Left colon (tissue), 2 donors: ENCODE results near the gene NNMT. TPM values are rescaled to one million over a fixed set of nuclear protein-coding genes. Genes with fewer than 3 reads are reported as not detected.

Experiments
- ATAC-seq: fragments of 200-7000 bp; cut with Tn5 transposase; one replicate; pipeline ENCODE4 v1.9.1; 2020; ENCODE audit warnings: mild to moderate bottlenecking, moderate library complexity
- DNase-seq, 2 donors: peaks; one replicate each; pipeline ENCODE4 v3.0.0-alpha.2; 2020
- intact Hi-C, 2 donors: fragments of 100-400 bp; cut with DNase I in 1 of 2; cut with micrococcal nuclease in 1 of 2; formaldehyde crosslinking; loops; one replicate each; pipeline versions ENCODE4 v1.11.2 to v1.14.0; 2022; cut with DNase I, micrococcal nuclease
- total RNA-seq, 2 donors: library from RNA; stranded (reverse); fragmentation: NEBNext Ultra II Directional; extraction: Animal tissue kit (Norgen Biotek cat#: 25700); gene quantifications; one replicate each; pipeline ENCODE4 v1.2.1, GENCODE V29; 2021
- donor health status: DM: no; HTN: no; CAD: no.
- donor health status: DM: yes; HTN: yes; CAD: no.

NNMT gene
- total RNA-seq, 2 donors from 2014 or later = 27.2 to 42.2 TPM

DNA sequence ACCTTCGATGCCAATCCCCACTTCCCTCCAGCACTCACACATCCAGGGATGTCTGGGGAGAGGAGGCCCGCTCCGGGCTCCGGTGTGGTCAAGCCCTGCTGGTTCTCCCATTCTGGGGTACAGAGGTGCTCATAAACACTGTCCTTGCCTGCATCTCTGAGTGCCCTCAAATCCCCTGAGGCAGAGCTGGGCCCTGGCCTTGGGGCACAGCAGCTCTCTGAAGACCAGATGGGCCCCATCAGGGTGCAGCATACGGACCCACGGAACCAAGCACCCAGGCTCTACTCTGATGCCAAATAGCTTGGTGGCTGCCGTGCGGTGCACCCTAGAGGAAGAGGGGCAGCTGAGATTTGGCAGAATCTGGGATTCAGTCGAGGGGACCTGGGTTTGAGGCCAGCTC lies 35.7 kb upstream of the NNMT start:
- intact Hi-C loops = loop anchor here (5.0 to 10.0 kb wide), 4 partner anchors 223 to 366 kb away; no protein-coding TSS in a partner anchor
- no peak for DNase-seq
- ATAC-seq = no peak

DNA sequence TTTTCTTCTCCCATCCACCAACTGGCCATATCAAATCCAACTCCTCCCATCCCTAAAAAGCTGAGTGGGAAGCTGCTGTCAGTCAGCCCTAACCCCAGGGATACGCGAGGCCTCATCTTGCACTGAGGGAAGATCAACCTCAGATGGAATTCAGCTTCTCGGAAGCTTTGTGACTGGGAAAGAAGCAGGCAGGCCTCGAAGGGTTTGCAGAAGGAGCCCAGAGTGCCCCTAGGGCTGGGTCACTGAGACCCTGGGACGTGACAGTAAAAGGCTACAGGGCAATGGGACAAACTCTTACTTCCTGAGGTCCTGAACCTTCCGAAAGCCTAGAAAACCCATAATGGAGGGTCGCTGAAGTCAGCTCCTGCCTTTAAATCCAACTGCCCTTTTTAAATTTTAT lies 34.4 kb upstream of the NNMT start:
- intact Hi-C loops = loop anchor here (5.0 to 10.0 kb wide), 4 partner anchors 224 to 367 kb away; no protein-coding TSS in a partner anchor
- ATAC-seq (no peak), DNase-seq (no peak)

DNA sequence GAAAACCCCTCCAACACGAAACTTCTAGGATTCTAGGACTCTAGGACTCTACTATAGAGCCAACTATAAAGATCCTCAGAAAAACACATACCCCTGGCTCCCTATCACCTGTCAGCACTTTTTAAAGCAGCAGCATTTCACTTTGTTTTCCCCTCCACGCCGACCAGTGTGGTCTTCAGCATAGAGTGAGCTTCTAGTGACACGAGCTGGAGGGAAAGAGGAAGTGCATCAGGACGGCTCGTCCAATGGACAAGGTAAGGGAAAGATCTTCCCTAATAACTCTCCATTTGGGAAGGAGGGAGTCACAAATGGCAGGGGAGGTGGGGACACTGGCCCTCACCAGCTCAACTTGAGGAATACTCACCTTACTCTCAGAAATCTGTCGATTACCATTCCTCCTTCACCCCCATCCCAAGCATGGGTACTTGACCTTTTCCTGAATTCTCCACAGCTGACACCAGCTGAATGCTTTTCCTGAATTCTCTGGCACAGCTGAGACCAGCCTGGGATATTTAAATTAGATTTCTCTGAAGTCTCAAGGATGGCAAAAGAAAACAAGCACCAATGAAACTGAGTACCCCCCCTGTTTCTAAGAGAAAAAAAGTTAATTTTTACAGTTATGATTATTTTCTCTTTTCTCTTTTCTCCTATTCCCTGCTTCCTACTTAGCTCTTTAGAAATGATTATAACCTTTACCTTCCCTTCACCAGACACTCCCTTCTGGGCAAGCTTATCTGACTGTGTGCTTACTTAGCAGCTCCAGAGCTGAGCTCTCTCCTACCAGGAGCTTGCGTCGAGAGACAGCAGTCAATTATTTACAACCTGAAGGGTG lies 33.3 kb upstream of the NNMT start:
- intact Hi-C loops = loop anchor here (5.0 to 10.0 kb wide), 4 partner anchors 226 to 368 kb away; no protein-coding TSS in a partner anchor
- peak; percentile 82 for ATAC-seq
- no peak for DNase-seq

DNA sequence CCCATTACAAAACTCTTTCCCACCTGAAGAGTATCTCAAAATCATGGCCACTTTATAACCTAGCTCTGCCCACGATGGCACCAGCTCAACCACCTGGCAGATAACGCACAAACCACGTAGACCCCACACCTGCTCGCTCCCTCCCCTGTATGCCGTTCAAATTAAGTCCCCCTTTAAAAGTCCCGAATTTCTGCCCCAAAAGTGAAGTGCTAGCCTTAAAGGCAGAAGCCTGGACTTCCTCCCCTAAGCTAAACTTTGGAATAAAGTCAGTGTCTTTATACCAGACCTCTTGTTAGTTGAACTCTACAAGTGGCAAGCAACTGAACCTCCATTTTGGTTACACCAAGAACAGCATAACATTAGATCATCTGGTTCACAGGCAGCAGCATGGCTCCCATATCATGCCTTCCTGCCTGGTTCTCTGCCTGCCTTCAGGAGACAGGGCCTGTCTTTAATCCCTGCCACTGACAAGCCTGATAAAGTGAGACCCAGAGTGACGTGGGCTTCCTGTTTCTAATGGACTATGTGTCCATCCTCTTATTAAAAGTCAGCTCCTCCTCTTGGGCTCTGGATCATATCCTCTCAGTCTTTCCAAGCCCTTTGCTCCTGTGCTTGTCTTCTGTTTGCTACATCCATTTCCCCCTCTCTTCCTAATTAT lies 32.6 kb upstream of the NNMT start:
- intact Hi-C loops = loop anchor here (5.0 to 10.0 kb wide), 4 partner anchors 226 to 369 kb away; no protein-coding TSS in a partner anchor
- DNase-seq (no peak), ATAC-seq (no peak)

- intact Hi-C loops = loop anchor here (5.0 to 10.0 kb wide), 4 partner anchors 227 to 370 kb away; no protein-coding TSS in a partner anchor
- DNase-seq (no peak), ATAC-seq (no peak)
These were observed 31.8 kb upstream of the NNMT start for GRCh38 chr11:114264381-114264780.

- intact Hi-C loops = loop anchor here in 1 of 2 donors (10.0 kb wide), 1 partner anchor 370 kb away; no protein-coding TSS in a partner anchor
These were observed 30.9 kb upstream of the NNMT start for GRCh38 chr11:114265122-114265878.

GRCh38 chr11:114269498-114269897 lies 26.7 kb upstream of the NNMT start:
- intact Hi-C loops = loop anchor here in 1 of 2 donors (10.0 kb wide), 1 partner anchor 375 kb away; no protein-coding TSS in a partner anchor
- DNase-seq (no peak), ATAC-seq (no peak)

More at GRCh38 chr11:114265122-114265878, 30.9 kb upstream of the NNMT start:
- ATAC-seq (no peak), DNase-seq (no peak)

GRCh38 chr11:114270531-114271270 lies 25.5 kb upstream of the NNMT start:
- DNase-seq = no peak
- intact Hi-C loops = no loop called here
- ATAC-seq = no peak

- intact Hi-C loops = no loop called here
- ATAC-seq = no peak
- DNase-seq = no peak
These were observed 24.9 kb upstream of the NNMT start for GRCh38 chr11:114271316-114271715.

GRCh38 chr11:114272311-114272710 lies 23.9 kb upstream of the NNMT start:
- intact Hi-C loops = no loop called here
- DNase-seq (no peak), ATAC-seq (no peak)

DNA sequence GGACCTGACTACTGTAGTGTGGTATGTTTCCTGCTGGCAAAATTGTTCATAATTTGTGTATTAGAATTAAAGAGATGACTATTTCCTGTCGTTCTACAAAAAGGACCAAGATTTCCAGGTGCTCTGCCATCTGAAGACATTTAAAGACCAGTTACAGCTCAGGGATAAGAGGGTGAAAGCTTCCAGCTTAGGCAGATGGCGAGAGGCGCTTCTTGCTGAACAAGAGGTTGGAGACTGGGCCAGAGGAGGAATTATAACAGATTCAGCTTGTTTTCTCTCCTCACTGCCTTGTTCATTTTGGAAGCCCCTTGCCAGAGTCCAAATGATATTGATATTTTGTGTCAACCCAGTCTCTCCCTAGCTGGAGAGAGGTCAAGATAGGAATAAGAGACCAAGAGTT lies 23.1 kb upstream of the NNMT start:
- ATAC-seq (no peak), DNase-seq (no peak)
- intact Hi-C loops = no loop called here

DNA sequence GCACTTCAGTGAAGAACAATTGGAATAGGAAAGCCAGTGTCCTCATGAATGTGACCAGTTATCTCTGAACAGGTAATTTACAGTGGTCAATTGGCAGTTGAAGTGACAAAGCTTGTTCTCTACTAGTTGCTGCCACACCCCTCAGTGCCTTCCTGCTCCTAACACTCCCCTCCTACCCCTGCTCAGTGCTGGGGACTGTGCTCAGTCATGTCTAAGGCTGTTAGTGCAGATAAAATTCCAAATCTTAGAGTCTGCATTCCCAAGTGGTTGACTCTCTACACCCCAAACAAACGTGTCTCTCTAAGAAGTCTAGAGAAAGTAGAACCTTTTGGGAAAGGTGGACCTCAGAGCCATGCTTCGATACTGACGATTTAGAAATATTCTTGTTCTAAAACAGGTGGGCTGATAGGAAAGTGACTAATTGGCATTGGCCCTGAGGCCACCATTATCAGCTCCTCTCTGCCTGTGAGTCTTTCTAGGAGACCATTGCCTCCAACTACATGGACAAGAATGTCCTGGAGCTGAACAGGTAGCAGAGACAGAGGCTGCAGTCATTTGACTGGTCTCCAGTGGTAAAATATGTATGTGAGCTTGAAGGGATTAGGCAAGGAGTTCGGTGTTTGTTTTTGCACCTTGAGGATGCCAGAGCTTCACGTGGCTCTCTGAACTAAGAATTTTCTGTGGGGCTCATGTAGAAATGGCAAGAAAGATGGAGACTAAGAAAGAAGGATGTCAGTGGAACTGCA lies 22.1 kb upstream of the NNMT start:
- intact Hi-C loops = no loop called here
- DNase-seq (no peak), ATAC-seq (no peak)

GRCh38 chr11:114274637-114275036 lies 21.6 kb upstream of the NNMT start:
- intact Hi-C loops = no loop called here
- DNase-seq (no peak), ATAC-seq (no peak)

GRCh38 chr11:114275280-114275679 lies 20.9 kb upstream of the NNMT start:
- intact Hi-C loops = no loop called here
- DNase-seq = no peak
- ATAC-seq = no peak

- ATAC-seq = no peak
- intact Hi-C loops = no loop called here
- no peak for DNase-seq
These were observed 20.1 kb upstream of the NNMT start for GRCh38 chr11:114276077-114276476.

DNA sequence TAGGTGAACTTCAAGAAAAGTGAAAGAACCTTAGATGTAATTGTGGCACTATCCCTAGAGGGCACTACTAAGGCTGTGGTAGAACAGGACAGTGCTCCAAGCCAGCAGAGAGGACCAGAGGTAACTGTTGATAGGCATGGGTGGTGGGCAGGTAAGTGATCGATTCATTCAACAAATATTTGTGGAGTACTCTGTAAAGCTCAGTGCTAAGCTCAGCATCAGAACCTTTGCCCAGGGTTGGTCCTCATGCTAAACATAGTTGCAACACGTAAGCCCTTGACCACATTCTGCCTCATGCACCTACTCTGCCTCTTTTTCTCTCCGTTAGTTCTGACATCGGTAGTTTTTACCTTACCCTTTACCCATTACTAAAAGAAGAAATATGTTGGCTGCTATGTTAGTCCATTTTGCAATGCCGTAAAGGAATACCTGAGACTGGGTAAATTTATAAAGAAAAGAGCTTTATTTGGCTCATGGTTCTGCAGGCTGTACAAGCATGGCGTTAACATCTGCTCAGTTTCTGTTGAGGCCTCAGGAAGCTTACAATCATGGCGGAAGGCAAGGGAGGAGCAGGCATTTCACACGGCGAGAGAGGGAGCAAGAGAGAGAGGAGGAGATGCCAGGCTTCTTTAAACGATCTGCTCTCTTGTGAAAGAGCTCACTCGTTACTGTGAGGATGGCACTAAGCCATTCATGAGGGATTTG lies 18.4 kb upstream of the NNMT start:
- peak; percentile 12 for ATAC-seq
- DNase-seq = no peak
- intact Hi-C loops = no loop called here

GRCh38 chr11:114278342-114279065 lies 17.7 kb upstream of the NNMT start:
- no peak for DNase-seq
- intact Hi-C loops = no loop called here
- ATAC-seq = no peak
